HEK293T (cell line): Measurements from ENCODE around the gene WIPF2.

Experiments
- CTCF ChIA-PET: fragments of 350-600 bp; formaldehyde crosslinking; extraction: SDS; loops from one replicate; lab custom pipeline; 2021; ENCODE audit warnings: antibody characterized with exemption, inconsistent platforms; lab: Yijun Ruan, JAX
- POLR2A ChIA-PET: fragments of 350-600 bp; formaldehyde crosslinking; extraction: SDS; loops from one replicate; lab custom pipeline; 2020; ENCODE audit warnings: antibody characterized with exemption, inconsistent platforms; lab: Yijun Ruan, JAX
- DNase-seq: peaks from one replicate; pipeline ENCODE4 v3.0.0; 2012; ENCODE audit warnings: mixed read lengths; ENCODE audit errors: extremely low spot score
- ARNT ChIP-seq: fragments of 450-650 bp; IDR thresholded peaks from 2 replicates; pipeline ENCODE4 v1.6.1; 2017; ENCODE audit warnings: mild to moderate bottlenecking
- BHLHE40 ChIP-seq: fragments of 450-650 bp; IDR thresholded peaks from 2 replicates; pipeline ENCODE4 v1.6.1; 2016; ENCODE audit warnings: mild to moderate bottlenecking, moderate library complexity, borderline replicate concordance
- CTBP1 ChIP-seq: fragments of 450-650 bp; IDR thresholded peaks from 2 replicates; pipeline ENCODE4 v1.6.1; 2016; ENCODE audit warnings: borderline replicate concordance
- ELF4 ChIP-seq: fragments of 450-650 bp; IDR thresholded peaks from 2 replicates; pipeline ENCODE4 v1.6.1; 2017; ENCODE audit warnings: antibody characterized with exemption
- FOXA1 ChIP-seq: fragments of 450-650 bp; IDR thresholded peaks from 2 replicates; pipeline ENCODE4 v1.6.1; 2016; ENCODE audit warnings: mild to moderate bottlenecking
- FOXK2 ChIP-seq: fragments of 450-650 bp; IDR thresholded peaks from 2 replicates; pipeline ENCODE4 v1.6.1; 2016; ENCODE audit warnings: mild to moderate bottlenecking
- FOXM1 ChIP-seq: fragments of 450-650 bp; IDR thresholded peaks from 2 replicates; pipeline ENCODE4 v1.6.1; 2017; ENCODE audit warnings: mild to moderate bottlenecking, borderline replicate concordance
- HDGF ChIP-seq: fragments of 450-650 bp; IDR thresholded peaks from 2 replicates; pipeline ENCODE4 v1.6.1; 2017; ENCODE audit warnings: antibody characterized with exemption, borderline replicate concordance
- L3MBTL2 ChIP-seq: fragments of 450-650 bp; conservative IDR thresholded peaks from 2 replicates; pipeline ENCODE4 v1.6.1; 2016; ENCODE audit warnings: mild to moderate bottlenecking
- LEF1 ChIP-seq: fragments of 450-650 bp; IDR thresholded peaks from 2 replicates; pipeline ENCODE4 v1.6.1; 2017; ENCODE audit warnings: mild to moderate bottlenecking, borderline replicate concordance
- NFRKB ChIP-seq: fragments of 450-650 bp; IDR thresholded peaks from 2 replicates; pipeline ENCODE4 v1.6.1; 2016; ENCODE audit warnings: mild to moderate bottlenecking, moderate library complexity
- SP1 ChIP-seq: fragments of 450-650 bp; IDR thresholded peaks from 2 replicates; pipeline ENCODE4 v1.6.1; 2017
- SUZ12 ChIP-seq: fragments of 450-650 bp; IDR thresholded peaks from 2 replicates; pipeline ENCODE4 v1.6.1; 2016; ENCODE audit warnings: mild to moderate bottlenecking
- TARDBP ChIP-seq: fragments of 450-650 bp; IDR thresholded peaks from 2 replicates; pipeline ENCODE4 v1.6.1; 2016
- ZNF384 ChIP-seq: fragments of 450-650 bp; IDR thresholded peaks from 2 replicates; pipeline ENCODE4 v1.6.1; 2016
- TF ChIP-seq, protein P1 (sequence below): fragments of 450-650 bp; IDR thresholded peaks from 2 replicates; pipeline ENCODE4 v1.6.1; 2016

WIPF2 gene

GRCh38 chr17:40175928-40176753 lies 43.0 kb upstream of the WIPF2 start:
- ChIA-PET CTCF (no interaction called here), POLR2A (interaction anchor here (1.2 to 1.4 kb wide), 2 partner anchors 36 to 63 kb away, joined by 3 read pairs; partner anchors contain the start of gene CASC3)
- DNase-seq = no peak
- TF ChIP-seq HDGF (no peak), FOXA1 (no peak), FOXK2 (no peak), L3MBTL2 (no peak), SUZ12 (no peak), ZNF384 (no peak), ARNT (no peak), NFRKB (no peak), FOXM1 (no peak), CTBP1 (no peak), TARDBP (no peak), SP1 (no peak)
- TF ChIP-seq, protein P1, sequence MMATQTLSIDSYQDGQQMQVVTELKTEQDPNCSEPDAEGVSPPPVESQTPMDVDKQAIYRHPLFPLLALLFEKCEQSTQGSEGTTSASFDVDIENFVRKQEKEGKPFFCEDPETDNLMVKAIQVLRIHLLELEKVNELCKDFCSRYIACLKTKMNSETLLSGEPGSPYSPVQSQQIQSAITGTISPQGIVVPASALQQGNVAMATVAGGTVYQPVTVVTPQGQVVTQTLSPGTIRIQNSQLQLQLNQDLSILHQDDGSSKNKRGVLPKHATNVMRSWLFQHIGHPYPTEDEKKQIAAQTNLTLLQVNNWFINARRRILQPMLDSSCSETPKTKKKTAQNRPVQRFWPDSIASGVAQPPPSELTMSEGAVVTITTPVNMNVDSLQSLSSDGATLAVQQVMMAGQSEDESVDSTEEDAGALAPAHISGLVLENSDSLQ = no peak

DNA sequence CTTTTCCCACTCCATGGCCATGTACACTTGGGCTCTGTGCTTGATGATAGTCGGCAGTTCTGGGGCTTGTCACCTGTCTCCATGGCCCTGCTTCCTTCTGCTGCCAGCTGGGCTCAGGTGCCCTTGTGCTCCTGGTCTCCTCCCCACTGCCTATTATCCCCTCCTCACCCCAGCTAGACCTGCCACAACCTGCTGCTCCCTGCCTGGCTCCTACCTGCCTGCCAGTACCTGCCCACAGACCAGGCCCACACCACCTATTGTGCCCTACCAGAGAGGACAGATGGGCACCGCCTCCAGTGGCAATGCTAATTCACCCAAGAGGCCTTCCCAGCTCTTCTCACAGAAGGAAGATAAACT lies 42.4 kb upstream of the WIPF2 start:
- DNase-seq = no peak
- POLR2A ChIA-PET = interaction anchor here (1.4 kb wide), 1 partner anchor 37 kb away, joined by 3 read pairs; the partner anchor contains the start of gene CASC3
- CTCF ChIA-PET = no interaction called here
- TF ChIP-seq FOXK2 = no peak
- no peak for TF ChIP-seq TARDBP
- no peak for TF ChIP-seq FOXA1
- TF ChIP-seq ARNT = no peak
- TF ChIP-seq NFRKB = no peak
- TF ChIP-seq, protein P1 = no peak
- TF ChIP-seq SP1 = no peak

- CTCF ChIA-PET = no interaction called here
- POLR2A ChIA-PET = interaction anchor here (1.8 kb wide), 1 partner anchor 37 kb away, joined by 6 read pairs; the partner anchor contains the start of gene CASC3
- DNase-seq = no peak
- TF ChIP-seq, protein P1 = no peak
- TF ChIP-seq HDGF = no peak
These were observed 41.7 kb upstream of the WIPF2 start, which contains the start of gene RAPGEFL1 for GRCh38 chr17:40177275-40177874. RAPGEFL1 (plus strand) TSS chr17:40177470; CDS start chr17:40177862, 392 bp downstream.

- no peak for DNase-seq
- CTCF ChIA-PET = no interaction called here
- POLR2A ChIA-PET = interaction anchor here (1.8 kb wide), 1 partner anchor 38 kb away, joined by 6 read pairs; the partner anchor contains the start of gene CASC3
- no peak for TF ChIP-seq SUZ12
- no peak for TF ChIP-seq HDGF
- no peak for TF ChIP-seq ZNF384
- TF ChIP-seq NFRKB = no peak
- no peak for TF ChIP-seq ELF4
- no peak for TF ChIP-seq ARNT
- TF ChIP-seq L3MBTL2 = no peak
- no peak for TF ChIP-seq CTBP1
- TF ChIP-seq TARDBP = no peak
- TF ChIP-seq, protein P1 = no peak
- no peak for TF ChIP-seq LEF1
- no peak for TF ChIP-seq FOXK2
- TF ChIP-seq BHLHE40 = no peak
- TF ChIP-seq SP1 = no peak
- no peak for TF ChIP-seq FOXA1
These were observed 41.0 kb upstream of the WIPF2 start for GRCh38 chr17:40178021-40178601.

- ChIA-PET POLR2A (interaction anchor here (1.8 kb wide), 1 partner anchor 38 kb away, joined by 6 read pairs; the partner anchor contains the start of gene CASC3), CTCF (no interaction called here)
- no peak for TF ChIP-seq LEF1
- no peak for TF ChIP-seq ELF4
- TF ChIP-seq L3MBTL2 = no peak
- TF ChIP-seq HDGF = no peak
- TF ChIP-seq SP1 = no peak
- DNase-seq = no peak
These were observed 40.4 kb upstream of the WIPF2 start for GRCh38 chr17:40178660-40179059.
